ENCODE data around the gene CLN6.
"Not testable (repeated sequence)": the region's sequence is repeated elsewhere in the genome, so short reads cannot be mapped to it uniquely, and the experiment has no call there.

The CLN6 gene

DNA sequence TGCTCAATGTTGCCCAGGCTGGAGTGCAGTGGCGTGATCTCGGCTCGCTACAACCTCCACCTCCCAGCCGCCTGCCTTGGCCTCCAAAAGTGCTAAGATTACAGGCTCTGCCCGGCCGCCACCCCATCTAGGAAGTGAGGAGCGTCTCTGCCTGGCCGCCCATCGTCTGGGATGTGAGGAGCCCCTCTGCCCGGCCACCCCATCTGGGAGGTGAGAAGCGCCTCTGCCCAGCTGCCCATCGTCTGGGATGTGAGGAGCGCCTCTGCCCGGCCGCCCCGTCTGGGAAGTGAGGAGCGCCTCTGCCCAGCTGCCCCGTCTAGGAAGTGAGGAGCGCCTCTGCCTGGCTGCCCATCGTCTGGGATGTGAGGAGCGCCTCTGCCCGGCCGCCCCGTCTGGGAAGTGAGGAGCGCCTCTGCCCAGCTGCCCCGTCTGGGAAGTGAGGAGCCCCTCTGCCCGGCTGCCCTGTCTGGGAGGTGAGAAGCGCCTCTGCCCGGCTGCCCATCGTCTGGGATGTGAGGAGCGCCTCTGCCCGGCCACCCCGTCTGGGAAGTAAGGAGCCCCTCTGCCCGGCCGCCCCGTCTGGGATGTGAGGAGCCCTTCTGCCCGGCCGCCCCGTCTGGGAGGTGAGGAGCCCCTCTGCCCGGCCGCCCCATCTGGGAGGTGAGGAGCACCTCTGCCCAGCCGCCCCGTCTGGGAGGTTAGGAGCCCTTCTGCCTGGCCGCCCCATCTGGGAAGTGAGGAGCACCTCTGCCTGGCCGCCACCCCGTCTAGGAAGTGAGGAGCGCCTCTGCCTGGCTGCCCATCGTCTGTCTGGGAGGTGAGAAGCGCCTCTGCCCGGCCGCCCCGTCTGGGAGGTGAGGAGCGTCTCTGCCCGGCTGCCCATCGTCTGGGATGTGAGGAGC lies 7.7 kb downstream of the CLN6 start:
- not testable (repeated sequence) for DNase-seq

DNA sequence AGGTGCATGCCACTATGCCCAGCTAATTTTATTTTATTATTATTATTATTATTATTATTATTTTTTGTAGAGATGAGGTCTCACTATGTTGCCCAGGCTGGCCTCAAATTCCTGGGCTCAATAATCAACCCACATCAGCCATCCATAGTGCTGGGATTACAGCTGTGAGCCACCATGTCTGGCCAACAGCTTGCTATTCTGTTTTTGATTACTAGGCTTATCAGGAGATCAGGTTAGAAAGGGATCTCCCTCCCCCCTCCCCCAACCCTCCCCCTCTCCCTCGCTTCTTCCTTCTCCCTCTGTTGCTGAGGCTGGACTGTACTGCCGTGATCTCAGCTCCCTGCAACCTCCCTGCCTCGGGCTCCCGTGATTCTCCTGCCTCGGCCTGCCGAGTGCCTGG lies 8.6 kb downstream of the CLN6 start:
- DNase-seq = no peak

- DNase-seq = no peak
Observed at GRCh38 chr15:68220489-68220888, 9.0 kb downstream of the CLN6 start.

- no peak for DNase-seq
Observed at GRCh38 chr15:68218847-68219798, 10.4 kb downstream of the CLN6 start.

DNA sequence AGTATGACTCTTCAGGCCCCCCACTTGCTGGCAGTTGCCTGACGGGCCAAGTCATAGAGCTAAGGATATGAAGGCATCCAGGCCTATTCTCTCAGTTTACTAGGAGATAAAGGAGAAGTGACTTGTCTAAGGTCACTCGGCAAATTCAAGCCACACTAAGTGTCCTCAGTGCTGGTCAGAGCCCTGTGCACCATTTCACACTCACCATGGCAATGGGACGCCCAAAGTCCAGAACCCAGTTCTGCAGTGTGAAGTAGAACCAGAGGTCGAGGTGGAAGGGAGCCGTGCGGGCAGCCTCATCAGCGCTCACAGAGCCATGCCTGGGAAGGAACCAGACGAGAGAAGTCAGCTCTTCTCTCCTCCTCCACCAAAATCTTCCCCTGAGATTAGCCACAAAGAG lies 11.2 kb downstream of the CLN6 start:
- DNase-seq = no peak

DNA sequence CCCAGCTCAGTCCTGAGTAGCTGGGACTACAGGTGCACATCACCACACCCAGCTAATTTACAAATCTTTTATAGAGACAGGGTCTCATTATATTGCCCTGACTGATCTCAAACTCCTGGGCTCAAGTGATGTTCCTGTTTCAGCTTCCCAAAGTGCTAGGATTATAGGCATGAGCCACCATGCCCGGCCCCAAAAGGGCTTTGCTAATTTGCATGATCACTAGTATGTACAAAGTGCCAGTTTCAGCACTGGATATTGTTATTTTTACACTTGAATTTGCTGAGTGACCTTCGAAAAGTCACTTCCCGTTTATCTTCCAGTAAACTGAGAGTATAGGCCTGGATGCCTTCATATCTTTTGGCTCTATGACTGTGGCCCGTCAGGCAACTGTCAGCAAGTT lies 12.2 kb downstream of the CLN6 start:
- DNase-seq = no peak

DNA sequence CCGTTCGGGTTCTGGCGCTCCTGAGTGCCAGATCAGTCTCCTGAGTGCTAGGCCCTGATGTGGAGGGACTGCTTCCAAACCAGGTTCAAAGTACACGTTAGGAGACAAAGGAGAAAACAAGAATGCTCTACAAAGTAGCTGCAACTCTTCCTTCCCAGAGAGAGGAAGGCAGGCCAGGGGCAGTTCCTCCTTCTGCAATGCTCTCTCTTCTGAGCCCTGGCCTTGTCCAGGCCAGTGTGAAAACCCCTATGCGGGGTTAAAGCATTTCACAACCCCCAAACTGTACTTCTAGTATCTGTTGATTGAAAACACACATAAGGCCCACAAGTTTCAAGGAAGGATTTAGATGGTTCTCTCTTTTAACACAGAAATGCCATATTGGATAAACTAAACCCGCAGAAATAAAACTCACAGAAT lies 14.7 kb downstream of the CLN6 start:
- DNase-seq = no peak

DNA sequence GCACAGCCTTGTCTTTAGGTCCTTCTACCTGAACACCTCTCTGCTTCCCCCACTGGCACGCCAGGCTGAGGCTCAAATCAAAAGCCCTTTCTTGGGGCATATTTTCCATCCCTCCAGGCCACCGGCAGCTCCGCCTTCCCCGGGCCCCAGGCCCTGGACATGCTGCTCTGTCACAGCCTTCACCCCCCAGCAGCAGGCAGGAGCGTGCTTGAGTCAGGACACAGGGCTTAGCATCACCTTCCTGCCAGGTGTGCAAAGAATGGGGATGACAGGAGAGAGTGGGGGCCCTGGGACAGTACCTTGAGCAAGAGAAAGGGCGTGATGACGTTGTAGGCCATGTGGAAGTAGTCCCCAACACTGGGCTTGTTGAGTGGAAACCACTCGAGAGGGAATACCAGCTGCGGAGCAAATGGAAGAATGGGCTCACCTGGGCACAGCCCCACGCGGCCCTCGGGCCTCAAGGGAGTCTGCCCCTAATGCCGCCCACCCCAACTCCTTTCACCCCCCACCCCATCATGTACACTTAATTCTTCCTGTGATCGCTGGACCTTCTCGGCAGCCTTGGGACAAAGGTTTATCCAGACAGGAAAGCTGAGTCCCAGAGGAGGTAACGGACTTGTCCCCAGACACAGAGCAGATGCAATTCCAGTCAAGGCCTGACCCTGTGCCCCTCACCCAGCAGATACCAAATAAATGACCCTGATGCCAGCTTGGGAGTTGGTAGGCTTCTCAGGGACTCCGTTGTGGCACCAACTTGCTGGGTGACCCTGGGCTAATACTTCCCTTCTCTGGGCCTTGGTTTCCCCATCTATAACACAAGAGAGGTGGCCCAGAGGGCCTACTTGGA lies 15.3 kb downstream of the CLN6 start:
- DNase-seq = no peak

- not testable (repeated sequence) for DNase-seq
Observed at GRCh38 chr15:68213491-68213845, 16.1 kb downstream of the CLN6 start.

- no peak for DNase-seq
Observed at GRCh38 chr15:68211656-68212320, 17.7 kb downstream of the CLN6 start.

- no peak for DNase-seq
Observed at GRCh38 chr15:68210821-68211655, 18.5 kb downstream of the CLN6 start.

DNA sequence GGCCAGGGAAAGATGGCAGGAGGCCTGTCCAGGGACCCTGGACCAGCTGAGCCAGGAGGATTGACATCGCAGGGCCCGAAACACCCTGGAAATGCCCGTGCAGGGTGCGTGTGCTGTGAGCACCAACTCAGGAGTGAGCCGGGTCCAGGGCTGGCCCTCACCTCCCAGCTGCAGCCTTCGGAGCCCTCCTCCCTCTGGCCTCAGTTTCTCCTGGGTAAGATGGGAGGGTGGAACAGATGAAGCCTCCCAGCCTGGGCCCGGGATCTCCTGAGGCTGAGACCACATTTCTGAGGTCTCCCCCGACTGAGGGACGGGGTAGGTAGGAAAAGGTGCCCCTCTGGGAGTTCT lies 19.1 kb downstream of the CLN6 start:
- no peak for DNase-seq

- no peak for DNase-seq
Observed at GRCh38 chr15:68209735-68210408, 19.7 kb downstream of the CLN6 start.

GRCh38 chr15:68209272-68209671 lies 20.3 kb downstream of the CLN6 start:
- DNase-seq = no peak

DNA sequence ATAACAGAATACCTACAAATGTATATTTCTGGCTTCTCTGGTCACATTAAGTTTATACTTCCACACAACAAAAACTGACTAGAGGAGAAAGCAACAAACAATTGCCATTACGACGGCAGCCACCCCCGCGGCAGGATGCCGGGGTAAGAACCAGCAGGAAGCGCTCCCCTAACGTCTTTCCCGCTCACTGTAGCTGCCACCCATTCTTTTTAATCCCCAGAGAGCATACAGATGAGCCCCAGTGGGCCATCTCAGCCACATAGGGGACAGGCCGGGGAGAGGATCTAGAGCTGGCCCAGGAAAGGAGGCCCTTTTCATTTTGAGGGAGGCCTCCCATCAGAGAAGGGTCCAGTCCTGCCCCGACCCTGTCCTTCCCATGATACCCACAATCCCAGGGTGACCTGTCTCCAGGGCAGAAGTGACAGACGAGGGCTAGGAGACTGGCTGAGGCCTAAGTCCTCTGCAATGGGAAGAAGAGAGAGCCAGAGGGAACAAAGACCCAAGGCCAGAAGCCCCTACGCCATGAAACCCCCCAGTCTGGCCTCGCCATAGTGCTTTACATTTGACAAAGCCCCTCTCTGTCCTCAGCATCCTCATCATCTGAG lies 20.8 kb downstream of the CLN6 start:
- DNase-seq = no peak

GRCh38 chr15:68208136-68208535 lies 21.4 kb downstream of the CLN6 start:
- no peak for DNase-seq

- DNase-seq = no peak
Observed at GRCh38 chr15:68207176-68207935, 22.2 kb downstream of the CLN6 start.

DNA sequence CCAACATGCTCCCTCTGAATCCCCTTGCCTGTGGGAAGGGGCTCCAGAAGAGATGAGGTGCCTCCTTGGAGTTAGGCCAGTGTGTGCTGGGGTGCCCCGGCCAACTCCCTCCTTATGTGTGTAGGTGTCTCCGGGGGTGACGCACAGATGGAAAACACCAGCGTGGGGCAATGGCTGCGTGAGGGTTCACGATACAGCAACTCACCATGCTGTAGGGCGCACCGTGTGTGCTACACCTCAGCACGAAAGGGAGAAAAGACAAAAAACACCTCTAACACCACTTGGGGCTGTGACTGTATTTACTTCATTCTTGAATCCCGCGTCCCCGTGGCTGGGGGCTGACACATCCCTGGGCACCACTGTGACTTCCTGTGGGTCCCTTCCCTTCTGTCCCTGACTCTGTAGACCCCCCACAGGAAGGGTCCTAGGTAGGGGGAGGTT lies 22.8 kb downstream of the CLN6 start:
- DNase-seq = no peak

DNA sequence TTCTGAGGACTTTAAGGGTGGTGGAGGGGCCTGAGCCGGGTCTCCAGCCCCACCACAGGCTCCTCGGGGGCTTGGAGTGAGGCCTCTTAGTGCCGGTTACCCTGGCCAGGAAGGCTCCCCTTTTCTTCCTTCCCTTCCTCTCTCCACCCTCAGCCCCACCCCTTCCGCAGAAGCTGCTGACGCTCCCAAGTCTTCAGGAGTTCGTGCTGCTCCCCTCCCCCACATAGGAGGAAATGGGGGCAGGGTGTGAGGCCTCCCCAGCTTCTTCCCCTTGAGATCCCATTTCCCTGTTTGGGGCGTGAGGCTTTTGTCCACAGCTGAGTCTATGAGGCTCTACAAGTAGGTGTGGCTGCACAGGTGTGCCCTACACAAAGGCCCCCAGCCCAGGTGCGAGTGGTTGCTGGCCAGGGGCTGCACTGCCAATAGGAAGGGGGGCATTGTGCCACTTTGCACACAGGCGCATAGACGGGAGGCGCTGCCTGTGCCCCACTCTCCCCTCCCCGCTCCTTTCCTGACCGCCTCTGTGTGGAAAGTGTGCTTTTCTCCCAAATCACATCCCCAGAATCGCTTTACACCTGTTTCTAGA lies 23.5 kb downstream of the CLN6 start:
- DNase-seq = no peak

All from NCI-H2107 (cell line).